Measurements from ENCODE around the gene WDR82. TPM values are rescaled to one million over a fixed set of nuclear protein-coding genes. Genes with fewer than 3 reads are reported as not detected.

The WDR82 gene
- total RNA-seq, 1 donor: 58.3 TPM

- TF ChIP-seq, protein P1, sequence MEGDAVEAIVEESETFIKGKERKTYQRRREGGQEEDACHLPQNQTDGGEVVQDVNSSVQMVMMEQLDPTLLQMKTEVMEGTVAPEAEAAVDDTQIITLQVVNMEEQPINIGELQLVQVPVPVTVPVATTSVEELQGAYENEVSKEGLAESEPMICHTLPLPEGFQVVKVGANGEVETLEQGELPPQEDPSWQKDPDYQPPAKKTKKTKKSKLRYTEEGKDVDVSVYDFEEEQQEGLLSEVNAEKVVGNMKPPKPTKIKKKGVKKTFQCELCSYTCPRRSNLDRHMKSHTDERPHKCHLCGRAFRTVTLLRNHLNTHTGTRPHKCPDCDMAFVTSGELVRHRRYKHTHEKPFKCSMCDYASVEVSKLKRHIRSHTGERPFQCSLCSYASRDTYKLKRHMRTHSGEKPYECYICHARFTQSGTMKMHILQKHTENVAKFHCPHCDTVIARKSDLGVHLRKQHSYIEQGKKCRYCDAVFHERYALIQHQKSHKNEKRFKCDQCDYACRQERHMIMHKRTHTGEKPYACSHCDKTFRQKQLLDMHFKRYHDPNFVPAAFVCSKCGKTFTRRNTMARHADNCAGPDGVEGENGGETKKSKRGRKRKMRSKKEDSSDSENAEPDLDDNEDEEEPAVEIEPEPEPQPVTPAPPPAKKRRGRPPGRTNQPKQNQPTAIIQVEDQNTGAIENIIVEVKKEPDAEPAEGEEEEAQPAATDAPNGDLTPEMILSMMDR (IDR thresholded peaks at IDR 0.05; ENCODE audit: extremely low read depth, low read depth, low read length): no peak
- no peaks in the 10 kb centered on the region for H3K9me3 ChIP-seq (ENCODE audit: low read depth, low read length)
- no peak overlapping the region for H3K4me2 ChIP-seq (ENCODE audit: insufficient read depth, low read length)
- H2AFZ ChIP-seq (ENCODE audit: low read length): no peak overlapping the region
- H4K20me1 ChIP-seq (ENCODE audit: insufficient read depth, low read length): no peaks in the 10 kb centered on the region
- no peaks in the 10 kb centered on the region for H3K27me3 ChIP-seq (ENCODE audit: insufficient read depth, low read length)
- no peak overlapping the region for H3K4me3 ChIP-seq (ENCODE audit: insufficient read depth, low read length)
- H3K27ac ChIP-seq (ENCODE audit: low read depth, low read length): no peak overlapping the region
- no peaks in the 10 kb centered on the region for H3K79me2 ChIP-seq (ENCODE audit: insufficient read depth, low read length)
- H3K36me3 ChIP-seq (ENCODE audit: insufficient read depth, low read length): peaks cover 6% of the 10 kb centered on the region
- peak; percentile 87 for DNase-seq (ENCODE audit: insufficient read length, low spot score, missing footprints)
- no peaks in the 10 kb centered on the region for H3K4me1 ChIP-seq (ENCODE audit: insufficient read depth, low read length)
Measured at GRCh38 chr3:52223449-52224408, 54.7 kb downstream of the WDR82 start.

GRCh38 chr3:52222319-52223221 lies 55.9 kb downstream of the WDR82 start:
- H3K79me2 ChIP-seq (ENCODE audit: insufficient read depth, low read length): no peaks in the 10 kb centered on the region
- no peak overlapping the region for H3K4me3 ChIP-seq (ENCODE audit: insufficient read depth, low read length)
- H3K4me2 ChIP-seq (ENCODE audit: insufficient read depth, low read length): no peak overlapping the region
- H3K27ac ChIP-seq (ENCODE audit: low read depth, low read length): no peak overlapping the region
- H3K4me1 ChIP-seq (ENCODE audit: insufficient read depth, low read length): no peaks in the 10 kb centered on the region
- H2AFZ ChIP-seq (ENCODE audit: low read length): no peak overlapping the region
- H3K27me3 ChIP-seq (ENCODE audit: insufficient read depth, low read length): no peaks in the 10 kb centered on the region
- no peaks in the 10 kb centered on the region for H3K9me3 ChIP-seq (ENCODE audit: low read depth, low read length)
- no peaks in the 10 kb centered on the region for H3K36me3 ChIP-seq (ENCODE audit: insufficient read depth, low read length)
- TF ChIP-seq, protein P1 (IDR thresholded peaks at IDR 0.05; ENCODE audit: extremely low read depth, low read depth, low read length): no peak
- peak; percentile 68 for DNase-seq (ENCODE audit: insufficient read length, low spot score, missing footprints)
- no peaks in the 10 kb centered on the region for H4K20me1 ChIP-seq (ENCODE audit: insufficient read depth, low read length)

GRCh38 chr3:52221563-52222318 lies 56.7 kb downstream of the WDR82 start:
- peaks cover 6% of the 10 kb centered on the region for H3K4me1 ChIP-seq (ENCODE audit: insufficient read depth, low read length)
- no peak overlapping the region for H2AFZ ChIP-seq (ENCODE audit: low read length)
- no peak overlapping the region for H3K4me2 ChIP-seq (ENCODE audit: insufficient read depth, low read length)
- no peaks in the 10 kb centered on the region for H3K79me2 ChIP-seq (ENCODE audit: insufficient read depth, low read length)
- H3K27me3 ChIP-seq (ENCODE audit: insufficient read depth, low read length): no peaks in the 10 kb centered on the region
- no peaks in the 10 kb centered on the region for H4K20me1 ChIP-seq (ENCODE audit: insufficient read depth, low read length)
- peak; percentile 69 for DNase-seq (ENCODE audit: insufficient read length, low spot score, missing footprints)
- no peak overlapping the region for H3K27ac ChIP-seq (ENCODE audit: low read depth, low read length)
- no peaks in the 10 kb centered on the region for H3K36me3 ChIP-seq (ENCODE audit: insufficient read depth, low read length)
- H3K4me3 ChIP-seq (ENCODE audit: insufficient read depth, low read length): no peak overlapping the region
- TF ChIP-seq, protein P1 (IDR thresholded peaks at IDR 0.05; ENCODE audit: extremely low read depth, low read depth, low read length): no peak
- H3K9me3 ChIP-seq (ENCODE audit: low read depth, low read length): no peaks in the 10 kb centered on the region
